ENCODE data around the gene TOB2.

The TOB2 gene

GRCh38 chr22:41474872-41475451 lies 28.4 kb upstream of the TOB2 start:
- TF ChIP-seq CTCF (IDR thresholded peaks at IDR 0.05) = no peak

- TF ChIP-seq CTCF (IDR thresholded peaks at IDR 0.05) = no peak
Observed at GRCh38 chr22:41471568-41471967, 25.0 kb upstream of the TOB2 start.

GRCh38 chr22:41470886-41471285 lies 24.3 kb upstream of the TOB2 start:
- no peak for TF ChIP-seq CTCF (IDR thresholded peaks at IDR 0.05)

- TF ChIP-seq CTCF (IDR thresholded peaks at IDR 0.05) = 0 out of 2 replicates have a peak, but pooled peaks have one; percentile 11
Observed at GRCh38 chr22:41469218-41469851, 22.7 kb upstream of the TOB2 start.

GRCh38 chr22:41468381-41469217 lies 22.0 kb upstream of the TOB2 start, which contains the start of the genes ACO2 and PHF5A:
TSS of gene ACO2 (plus strand) at chr22:41469117. CDS start at chr22:41469147, 30 bp downstream.
TSS of gene PHF5A (minus strand) at chr22:41468692. CDS start at chr22:41468653, 39 bp downstream.
- no peak for TF ChIP-seq CTCF (IDR thresholded peaks at IDR 0.05)

GRCh38 chr22:41461901-41462300 lies 15.3 kb upstream of the TOB2 start:
- TF ChIP-seq CTCF (IDR thresholded peaks at IDR 0.05) = no peak

- no peak for TF ChIP-seq CTCF (IDR thresholded peaks at IDR 0.05)
Observed at GRCh38 chr22:41459431-41459830, 12.8 kb upstream of the TOB2 start.
